GM10248 (cell line): ENCODE measurements around the gene SMAD3.

Experiments used
- CTCF ChIA-PET: fragments of 300-600 bp; sonication (Branson Sonifier 250); formaldehyde crosslinking; extraction: SDS; loops from one replicate; lab custom pipeline; 2021; ENCODE audit warnings: antibody characterized with exemption; lab: Yijun Ruan, JAX
- POLR2A ChIA-PET: fragments of 350-650 bp; sonication (Branson Sonifier 250); formaldehyde crosslinking; extraction: SDS; loops from one replicate; lab custom pipeline; 2020; ENCODE audit warnings: antibody characterized with exemption; lab: Yijun Ruan, JAX
- DNase-seq: peaks from one replicate; pipeline ENCODE4 v3.0.0; 2012; ENCODE audit errors: extremely low spot score
- CTCF ChIP-seq: IDR thresholded peaks from 2 replicates; pipeline ENCODE4 v1.5.1; 2012; ENCODE audit warnings: mild to moderate bottlenecking, low read depth; ENCODE audit errors: extremely low read depth, missing control alignments, control extremely low read depth

Gene SMAD3

GRCh38 chr15:67242708-67243111 is 177.3 kb downstream of the SMAD3 start:
- DNase-seq, result no peak
- TF ChIP-seq CTCF, result no peak
- ChIA-PET CTCF (interaction anchor here (1.3 kb wide), 1 partner anchor 73 kb away, joined by 3 read pairs; no protein-coding TSS in a partner anchor), POLR2A (no interaction called here)
